Heart right ventricle (tissue), 16 donors: Measurements from ENCODE around the gene TPCN1. TPM values are rescaled to one million over a fixed set of nuclear protein-coding genes. Genes with fewer than 3 reads are reported as not detected.
A peak's percentile ranks its signal among the peaks of the same experiment; 100 is the strongest.

Experiments used
- ATAC-seq, 8 donors: fragments of 200-7000 bp; cut with Tn5 transposase; one replicate each; pipeline ENCODE4 v1.9.1; 2020; ENCODE audit warnings: mild to moderate bottlenecking in 8 of 8, moderate library complexity in 8 of 8, moderate number of reproducible peaks in 1 of 8
- DNase-seq, 2 donors: peaks; one replicate each; pipeline ENCODE4 v3.0.0-alpha.2; 2020
- H3K27ac ChIP-seq, 10 donors: fragments of 200-600 bp; sonication (generic) in 2 of 10; one replicate each; pipeline versions ENCODE4 v1.5.0 to v1.8.0; 2020 to 2022; ENCODE audit warnings: mild to moderate bottlenecking in 3 of 10
- H3K27me3 ChIP-seq, 7 donors: fragments of 200-600 bp; one replicate each; pipeline ENCODE4 v1.8.0; 2021 to 2022; ENCODE audit warnings: mild to moderate bottlenecking in 2 of 7
- H3K36me3 ChIP-seq, 9 donors: fragments of 200-600 bp; sonication (generic) in 1 of 9; one replicate each; pipeline versions ENCODE4 v1.5.0 to v1.8.0; 2020 to 2022; ENCODE audit warnings: mild to moderate bottlenecking in 2 of 9
- H3K4me1 ChIP-seq, 9 donors: fragments of 200-600 bp; sonication (generic) in 1 of 9; one replicate each; pipeline versions ENCODE4 v1.5.0 to v1.8.0; 2020 to 2022; ENCODE audit warnings: mild to moderate bottlenecking in 4 of 9
- H3K4me3 ChIP-seq, 10 donors: fragments of 200-600 bp; sonication (generic) in 2 of 10; one replicate each; pipeline versions ENCODE4 v1.5.0 to v1.8.0; 2020 to 2022; ENCODE audit warnings: mild to moderate bottlenecking in 7 of 10, moderate library complexity in 2 of 10
- H3K9me3 ChIP-seq, 11 donors: fragments of 200-600 bp in 10 of 11; sonication (generic) in 2 of 11; one replicate each; pipeline versions ENCODE4 v1.5.0 to v1.8.0; 2013 to 2022; ENCODE audit warnings: mild to moderate bottlenecking in 2 of 11, control low read depth in 1 of 11, moderate library complexity in 1 of 11
- WGBS, 2 donors: extraction: QIAGEN DNeasy Blood & Tissue Kit; methylation state at CpG; one replicate each; pipeline ENCODE4 v1.1.7; 2013; ENCODE audit warnings: inconsistent platforms in 1 of 2; 5-methylcytosine and 5-hydroxymethylcytosine counted together
- intact Hi-C, 10 donors: fragments of 100-400 bp; cut with DNase I; formaldehyde crosslinking; loops; one replicate each; pipeline versions ENCODE4 v1.11.1 to v1.14.2; 2022
- polyA plus RNA-seq, 2 donors: library from polyadenylated mRNA; stranded (reverse); fragments of 200-250 nt; gene quantifications; one replicate each; pipeline ENCODE4 v1.2.3, GENCODE V29; 2013
- total RNA-seq, 10 donors: library from RNA; stranded (reverse); fragmentation: NEBNext Ultra II Directional in 3 of 10; extraction: Animal tissue kit (Norgen Biotek cat#: 25700) in 3 of 10; gene quantifications; one replicate each; pipeline versions ENCODE4 v1.2.1 to v1.2.4, GENCODE V29; 2021 to 2023
- TF ChIP-seq, protein P1 (sequence below), 9 donors: fragments of 200-600 bp; sonication (generic) in 2 of 9; IDR thresholded peaks; one replicate each; pipeline versions ENCODE4 v1.5.0 to v1.8.0; 2021 to 2022; ENCODE audit warnings: antibody characterized with exemption in 9 of 9, mild to moderate bottlenecking in 5 of 9, moderate library complexity in 1 of 9
- donor health status: Arrhythmogenic right ventricular cardiomyopathy.
- donor health status: ischemic (EF 13 %, LVEDD 7.1; RV severe dilation, severe dysfunction).
- donor health status: healthy with polysubstance abuse.
- donor health status: DM: no; HTN: yes; CAD: no.
- donor health status: DM: no; HTN: no; CAD: no.
- donor health status: ischemic (EF 25% LVEDD 6.9; RV normal size, moderate dysfunction).
- donor health status: ischemic (EF 25% LVEDD 5.7; RV mildly dilated, moderate dysfunction).
- donor health status: healthy.
- donor health status: DM: yes; HTN: yes; CAD: no.
- donor health status: Ischemic cardiomyopathy.
- donor health status: ischemic (EF 35%, LVEDD 5.7; RV mildly dilated, moderate dysfunction).
- donor health status: nonischemic (EF 11% LVEDD 7.7; RV severe dilation, severe dysfunction).
- donor health status: DM: yes; HTN: yes; CAD: no.
- donor health status: PGD.
- donor health status: ischemic (EF 29% LVEDD 5.4; RV normal size, mild dysfunction).
- donor health status: nonischemic (EF 23%, LVEDD 6.1; RV moderate dilation, normal function).

Gene TPCN1
- total and polyA plus RNA-seq, 12 donors, result 16.4 to 163 (median 127) TPM

DNA sequence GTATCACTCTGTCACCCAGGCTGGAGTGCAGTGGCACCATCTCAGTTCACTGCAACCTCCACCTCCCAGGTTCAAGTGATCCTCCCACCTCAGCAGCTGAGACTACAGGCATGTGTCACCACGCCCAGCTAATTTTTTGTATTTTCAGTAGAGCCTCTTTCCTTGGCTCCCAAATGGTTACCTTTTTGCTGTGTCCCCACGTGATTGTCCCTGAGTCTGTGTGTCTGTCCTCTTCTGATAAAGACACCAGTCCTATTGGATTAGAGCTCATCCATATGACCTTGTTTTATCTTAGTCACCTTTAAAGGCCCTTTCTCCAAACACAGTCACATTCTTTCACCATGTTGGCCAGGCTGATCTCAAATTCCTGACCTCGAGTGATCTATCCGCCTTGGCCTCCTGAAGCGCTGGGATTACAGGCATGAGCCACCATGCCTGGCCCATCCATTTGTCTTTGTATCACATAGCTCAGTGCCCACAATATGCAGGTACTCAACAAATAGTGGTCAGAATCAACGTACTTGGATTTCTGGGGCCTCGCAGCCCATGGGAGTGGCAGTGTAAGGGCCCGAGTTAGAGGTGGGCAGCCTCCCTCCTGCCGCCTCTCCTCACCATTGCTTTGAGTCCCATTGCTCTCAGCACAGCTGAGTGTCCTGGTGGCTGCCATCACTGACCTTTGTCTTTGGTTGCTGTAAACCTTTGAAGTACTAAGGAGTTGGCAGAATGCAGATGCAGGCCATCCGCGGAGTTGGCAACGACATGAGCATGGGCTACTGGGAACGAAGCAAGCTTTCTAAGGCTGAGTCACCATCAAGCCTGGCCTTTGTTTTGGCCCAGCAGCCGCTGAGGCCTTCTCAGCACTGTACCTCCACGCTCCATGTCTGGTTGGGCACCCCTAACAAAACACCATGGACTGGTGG, 9.3 kb downstream of the TPCN1 start:
- Histone ChIP-seq H3K27me3 (no peaks in the 10 kb centered on the region), H3K4me3 (no peak overlapping the region), H3K27ac (peak overlapping the region; percentile 49 to 98 (median 87)), H3K9me3 (no peaks in the 10 kb centered on the region), H3K4me1 (peaks cover 47 to 99% (median 87%) of the 10 kb centered on the region in 9 donors), H3K36me3 (peaks cover 0 to 92% (median 28%) of the 10 kb centered on the region in 9 donors)
- intact Hi-C loops, result loop anchor here in 2 of 10 donors (5.0 kb wide), 2 partner anchors 33 to 42 kb away; no protein-coding TSS in a partner anchor
- 65 to 75% methylated on average over 15 of the region's 15 CpGs for WGBS, 2 donors
- ATAC-seq (peak; percentile 21 to 55 (median 38)), DNase-seq (peak in 1 of 2 donors; percentile 24)
- TF ChIP-seq, protein P1, sequence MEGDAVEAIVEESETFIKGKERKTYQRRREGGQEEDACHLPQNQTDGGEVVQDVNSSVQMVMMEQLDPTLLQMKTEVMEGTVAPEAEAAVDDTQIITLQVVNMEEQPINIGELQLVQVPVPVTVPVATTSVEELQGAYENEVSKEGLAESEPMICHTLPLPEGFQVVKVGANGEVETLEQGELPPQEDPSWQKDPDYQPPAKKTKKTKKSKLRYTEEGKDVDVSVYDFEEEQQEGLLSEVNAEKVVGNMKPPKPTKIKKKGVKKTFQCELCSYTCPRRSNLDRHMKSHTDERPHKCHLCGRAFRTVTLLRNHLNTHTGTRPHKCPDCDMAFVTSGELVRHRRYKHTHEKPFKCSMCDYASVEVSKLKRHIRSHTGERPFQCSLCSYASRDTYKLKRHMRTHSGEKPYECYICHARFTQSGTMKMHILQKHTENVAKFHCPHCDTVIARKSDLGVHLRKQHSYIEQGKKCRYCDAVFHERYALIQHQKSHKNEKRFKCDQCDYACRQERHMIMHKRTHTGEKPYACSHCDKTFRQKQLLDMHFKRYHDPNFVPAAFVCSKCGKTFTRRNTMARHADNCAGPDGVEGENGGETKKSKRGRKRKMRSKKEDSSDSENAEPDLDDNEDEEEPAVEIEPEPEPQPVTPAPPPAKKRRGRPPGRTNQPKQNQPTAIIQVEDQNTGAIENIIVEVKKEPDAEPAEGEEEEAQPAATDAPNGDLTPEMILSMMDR (IDR thresholded peaks at IDR 0.05), result no peak

DNA sequence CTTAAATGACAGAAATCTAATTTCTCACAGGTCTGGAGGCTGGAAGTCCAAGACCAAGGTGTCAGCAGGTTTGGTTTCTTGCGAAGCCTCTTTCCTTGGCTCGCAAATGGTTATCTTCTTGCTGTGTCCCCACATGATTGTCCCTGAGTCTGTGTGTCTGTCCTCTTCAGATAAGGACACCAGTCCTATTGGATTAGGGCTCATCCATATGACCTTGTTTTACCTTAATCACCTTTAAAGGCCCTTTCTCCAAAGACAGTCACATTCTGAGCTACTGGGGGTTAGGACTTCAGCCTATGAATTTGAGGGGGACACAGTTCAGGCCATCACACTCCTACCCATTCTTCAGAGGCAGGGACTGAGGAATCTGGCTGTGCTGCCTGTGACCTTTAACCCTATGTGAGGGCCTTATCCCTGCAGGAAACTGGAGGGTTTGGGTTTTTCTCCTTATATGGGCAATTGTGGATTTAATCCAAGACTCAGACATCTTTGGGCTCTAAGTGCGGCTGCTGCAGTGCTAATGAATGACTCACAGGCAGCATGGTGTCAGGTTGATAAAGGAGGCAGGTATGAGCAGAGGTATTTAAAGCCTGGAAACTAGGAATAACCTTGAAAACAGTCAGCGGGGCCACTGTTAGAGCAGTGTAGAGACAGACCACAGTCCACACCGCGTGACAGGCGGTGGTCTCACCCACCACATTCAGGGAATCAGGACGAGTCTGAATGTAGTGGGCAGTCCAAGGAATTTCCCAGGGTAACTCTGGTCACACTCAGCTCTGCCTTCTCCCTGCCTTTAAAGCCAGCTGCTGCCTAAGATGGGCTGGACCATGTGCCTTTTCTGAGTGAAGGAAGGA, 10.2 kb downstream of the TPCN1 start:
- peaks cover 0 to 96% (median 33%) of the 10 kb centered on the region in 9 donors for H3K36me3 ChIP-seq
- H3K9me3 ChIP-seq, result no peaks in the 10 kb centered on the region
- H3K4me1 ChIP-seq, result peaks cover 53 to 99% (median 95%) of the 10 kb centered on the region in 9 donors
- H3K27ac ChIP-seq, result peak overlapping the region; percentile 74 to 98 (median 87)
- TF ChIP-seq, protein P1 (IDR thresholded peaks at IDR 0.05), result no peak
- no peak overlapping the region for H3K4me3 ChIP-seq
- peak in 1 of 8 donors; percentile 1 for ATAC-seq
- H3K27me3 ChIP-seq, result no peaks in the 10 kb centered on the region
- intact Hi-C loops, result loop anchor here in 2 of 10 donors (5.0 kb wide), 2 partner anchors 34 to 41 kb away; no protein-coding TSS in a partner anchor
- 73 to 75% methylated on average over 8 of the region's 8 CpGs for WGBS, 2 donors
- DNase-seq, result no peak

DNA sequence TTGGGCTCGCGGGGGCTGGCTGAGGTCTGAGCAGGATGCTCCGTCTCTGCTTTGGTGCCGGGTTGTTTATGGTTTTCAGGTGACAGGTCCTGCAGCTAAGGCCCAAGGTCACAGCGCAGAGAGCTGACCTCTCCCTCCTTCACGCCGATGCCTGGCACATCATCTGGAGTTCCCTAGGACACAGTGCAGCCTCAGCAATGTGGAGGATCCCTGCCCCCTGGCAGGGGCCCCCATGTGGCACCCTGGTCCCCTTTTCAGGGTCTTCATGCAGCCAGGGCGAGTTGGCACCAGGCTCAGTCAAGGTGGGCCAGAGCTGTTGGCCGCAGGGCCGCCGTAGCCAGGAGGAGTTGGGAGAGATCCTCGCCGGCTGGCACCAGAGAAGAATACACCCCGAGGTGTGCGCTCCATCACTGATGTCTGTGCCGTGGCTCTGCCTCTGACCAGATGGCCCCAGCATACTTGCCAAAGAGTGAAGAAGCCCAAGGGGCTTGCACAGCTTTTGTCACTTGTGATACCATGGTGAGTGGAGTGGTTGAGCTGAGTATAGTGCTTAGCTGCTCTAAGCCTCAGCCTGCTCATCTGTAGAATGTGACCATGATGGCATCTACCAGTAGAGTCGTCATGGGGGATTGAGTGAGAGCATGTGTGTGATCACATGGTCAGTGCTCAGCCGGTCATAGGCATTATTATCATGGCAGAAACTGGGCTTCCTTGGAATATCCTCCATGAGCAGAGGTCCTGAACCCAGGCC, 11.0 kb downstream of the TPCN1 start:
- no peak overlapping the region for H3K4me3 ChIP-seq
- H3K27me3 ChIP-seq, result no peaks in the 10 kb centered on the region
- intact Hi-C loops, result loop anchor here in 2 of 10 donors (5.0 kb wide), 2 partner anchors 35 to 40 kb away; no protein-coding TSS in a partner anchor
- H3K9me3 ChIP-seq, result no peaks in the 10 kb centered on the region
- TF ChIP-seq, protein P1 (IDR thresholded peaks at IDR 0.05), result no peak
- peaks cover 54 to 99% (median 97%) of the 10 kb centered on the region in 9 donors for H3K4me1 ChIP-seq
- ATAC-seq (peak in 1 of 8 donors; percentile 10), DNase-seq (no peak)
- 80 to 84% methylated on average over 18 of the region's 18 CpGs for WGBS, 2 donors
- H3K27ac ChIP-seq, result peak overlapping the region; percentile 74 to 98 (median 87)
- H3K36me3 ChIP-seq, result peaks cover 0 to 89% (median 28%) of the 10 kb centered on the region in 9 donors
